HG03460 (cell line): ENCODE data around the gene SLC39A3.

ENCODE experiments used
- ATAC-seq: cut with Tn5 transposase; IDR thresholded peaks from one replicate; pipeline ENCODE4 v1.9.1; 2021; ENCODE audit not compliant: unreplicated experiment

SLC39A3 gene

DNA sequence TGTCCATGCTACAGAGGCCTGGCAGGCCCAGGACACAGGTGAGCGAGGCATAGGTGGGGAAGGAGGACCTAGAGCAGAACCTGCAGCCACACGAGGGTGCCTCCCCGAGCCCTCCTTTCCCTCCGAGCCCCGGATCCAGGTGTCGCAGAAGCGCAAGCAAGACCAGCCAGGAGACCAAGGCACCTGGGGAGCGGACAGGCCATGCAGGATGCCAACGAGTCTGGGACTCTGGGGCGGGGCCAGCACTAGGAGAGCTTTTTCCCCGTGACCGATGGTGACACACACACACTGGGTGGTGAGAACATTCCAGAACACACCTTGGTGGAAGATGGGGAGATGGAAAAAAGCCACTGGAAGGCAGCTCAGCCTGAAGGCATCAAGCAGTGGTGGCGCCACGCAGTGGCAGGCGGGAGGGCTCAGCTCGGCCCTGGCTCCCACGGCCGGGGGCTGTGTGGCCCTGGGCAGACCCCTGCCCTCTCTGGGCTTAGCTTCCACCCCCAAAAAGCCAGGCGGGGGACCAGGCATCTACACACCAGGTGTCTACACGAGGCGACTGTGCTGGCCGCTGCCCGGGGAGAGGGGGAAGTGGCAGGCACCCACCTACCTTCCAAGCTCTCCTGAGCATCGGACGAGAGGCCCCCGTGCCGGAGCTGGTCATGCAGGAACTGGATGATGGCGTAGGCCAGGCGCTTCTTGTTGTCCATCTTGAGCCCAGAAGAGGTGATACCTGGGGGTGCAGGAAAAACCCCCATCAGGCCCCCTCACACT is 28.7 kb upstream of the SLC39A3 start:
- ATAC-seq = no peak

DNA sequence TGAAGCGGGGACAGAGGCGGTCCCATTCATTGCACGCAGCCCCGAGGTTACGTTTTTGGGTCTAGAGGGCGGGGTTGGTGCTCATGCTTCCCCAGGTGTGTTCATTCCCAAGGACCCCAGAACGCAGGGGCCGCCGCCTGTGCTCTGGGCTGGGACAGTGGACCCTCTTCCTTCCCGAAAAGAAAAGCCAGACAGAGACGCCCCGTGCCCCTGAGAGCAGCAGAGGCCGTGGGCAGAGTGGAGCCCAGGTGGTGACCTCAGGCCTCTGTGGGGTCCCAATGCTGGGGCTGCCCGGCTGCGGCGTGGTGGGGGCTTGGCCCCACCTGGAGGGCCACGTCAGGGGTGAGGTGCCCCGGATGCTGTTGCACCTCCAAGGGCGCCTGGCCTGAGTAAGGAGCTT is 27.9 kb upstream of the SLC39A3 start:
- no peak for ATAC-seq

DNA sequence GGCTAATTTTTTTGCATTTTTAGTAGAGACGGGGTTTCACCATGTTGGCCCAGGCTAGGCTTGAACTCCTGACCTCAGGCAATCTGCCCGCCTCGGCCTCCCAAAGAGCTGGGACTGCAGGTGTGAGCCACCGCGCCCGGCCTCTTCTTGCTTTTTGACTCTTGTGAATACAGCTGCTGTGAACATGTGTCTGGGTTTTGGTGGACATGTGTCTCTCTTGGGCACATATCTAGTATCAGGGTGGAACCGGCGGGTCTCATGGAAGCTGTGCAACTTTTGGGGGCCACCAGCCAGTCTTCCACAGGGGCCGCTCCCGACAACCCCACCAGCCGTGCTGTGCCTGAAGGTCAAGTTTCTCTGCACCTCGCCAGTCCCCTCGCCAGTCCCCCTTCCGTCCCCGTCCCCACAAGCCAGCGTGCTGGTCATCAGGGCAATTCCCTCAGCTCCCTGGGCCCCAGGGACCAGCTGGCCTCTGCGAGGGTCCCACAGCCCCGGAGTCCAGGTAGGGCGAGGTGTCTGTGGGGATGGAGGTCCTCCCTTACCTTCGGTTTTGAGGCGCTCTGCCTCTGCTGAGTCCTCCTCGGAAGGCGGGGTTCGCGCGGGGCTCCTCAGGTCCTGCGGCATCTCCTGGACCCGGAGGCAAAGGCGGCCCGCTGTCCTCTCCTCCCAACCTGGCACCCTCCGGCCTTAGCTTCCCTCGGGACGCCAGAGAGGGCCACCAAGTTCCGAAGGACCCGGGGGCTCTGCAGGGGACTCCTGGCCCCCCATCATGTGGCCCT is 27.0 kb upstream of the SLC39A3 start:
- ATAC-seq = no peak

DNA sequence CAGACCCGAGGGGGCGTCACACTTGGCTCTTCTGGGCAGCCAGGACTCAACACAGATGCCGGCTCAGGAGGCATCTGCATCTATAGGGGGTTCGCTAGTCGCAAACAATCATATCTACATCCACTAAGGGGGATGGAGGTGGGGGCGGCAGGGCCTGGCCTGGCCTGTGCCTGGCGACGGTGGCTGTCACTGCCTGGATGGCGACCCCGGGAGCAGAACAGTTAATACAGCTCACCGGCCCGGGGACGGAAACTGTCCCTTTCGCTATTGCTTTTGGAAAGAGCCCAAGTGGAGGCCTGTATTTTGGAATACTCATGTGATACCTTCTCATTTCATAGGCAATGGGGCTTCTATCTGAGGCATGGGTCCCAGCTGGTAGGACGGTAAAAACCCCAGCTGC is 25.6 kb upstream of the SLC39A3 start:
- ATAC-seq = no peak

DNA sequence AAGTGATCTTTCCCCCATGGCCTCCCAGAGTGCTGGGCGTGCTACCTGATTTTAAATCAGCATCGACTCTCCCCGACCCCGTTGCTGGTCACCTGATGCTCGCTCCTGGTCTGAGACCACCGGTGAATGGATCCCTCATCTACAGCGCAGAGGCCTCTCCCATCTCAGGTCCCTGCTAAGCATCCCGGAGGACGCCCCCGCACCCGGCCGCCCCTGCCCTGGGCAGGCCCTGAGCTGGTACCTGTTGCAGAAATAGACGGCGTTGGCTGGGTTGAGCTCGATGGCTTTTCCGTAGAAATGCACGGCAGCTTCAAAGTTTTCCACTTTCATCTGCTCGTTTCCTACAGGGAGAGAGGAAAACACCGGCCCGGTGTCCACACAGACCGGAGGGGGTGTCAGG is 25.1 kb upstream of the SLC39A3 start:
- no peak for ATAC-seq

DNA sequence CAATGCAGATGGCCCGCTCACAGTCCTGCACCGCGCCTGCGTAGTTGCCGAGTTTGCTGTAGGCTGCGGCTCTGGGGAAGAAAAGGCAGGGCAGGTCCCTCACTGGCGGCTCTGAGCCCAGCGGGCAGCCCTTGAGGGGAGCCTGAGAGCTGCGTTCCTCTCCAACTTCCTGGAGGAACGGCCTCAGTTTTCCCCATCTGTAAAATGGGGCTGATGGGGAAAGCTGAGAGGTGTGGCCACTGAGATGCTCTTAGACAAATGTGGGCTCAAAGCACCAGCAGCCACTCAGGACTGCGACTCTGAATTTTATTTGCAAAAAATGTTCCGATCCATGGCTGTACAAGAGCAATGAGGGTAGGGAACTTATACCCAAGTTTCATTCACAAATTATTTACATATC is 23.9 kb upstream of the SLC39A3 start:
- no peak for ATAC-seq

DNA sequence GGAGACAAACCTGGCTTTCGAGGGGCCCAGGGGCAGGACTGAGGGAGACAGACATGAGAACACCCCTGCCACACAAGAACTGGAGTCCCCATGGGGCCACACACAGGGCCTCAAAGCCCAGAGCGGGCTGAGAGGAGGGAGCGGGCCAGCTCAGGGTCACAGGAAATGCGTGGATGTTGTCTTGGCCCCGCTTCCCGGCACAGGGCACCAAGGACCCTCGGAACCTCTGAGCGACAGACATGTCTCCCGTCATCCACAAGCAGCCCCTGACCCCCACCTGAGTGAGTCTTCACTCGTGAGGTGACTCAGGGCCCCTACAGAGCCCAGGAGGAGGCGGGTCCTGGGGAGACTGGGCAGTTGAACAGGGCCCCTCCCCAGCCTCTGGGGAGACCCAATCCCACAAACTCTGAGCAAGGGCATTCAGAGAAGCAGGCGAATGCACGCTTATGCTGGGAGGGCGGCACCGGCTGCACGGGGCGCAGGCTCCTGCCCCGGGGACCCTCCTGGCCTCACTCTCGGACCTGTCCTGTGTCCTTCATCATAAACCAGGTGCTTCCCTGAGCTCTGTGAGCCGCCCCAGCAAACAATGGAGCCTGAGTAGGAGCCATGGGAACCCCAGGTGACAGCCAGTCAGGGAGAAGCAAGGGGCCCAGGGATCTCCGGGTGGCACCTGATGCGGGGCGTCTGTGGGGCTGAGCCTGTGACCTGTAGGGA is 23.1 kb upstream of the SLC39A3 start:
- no peak for ATAC-seq

DNA sequence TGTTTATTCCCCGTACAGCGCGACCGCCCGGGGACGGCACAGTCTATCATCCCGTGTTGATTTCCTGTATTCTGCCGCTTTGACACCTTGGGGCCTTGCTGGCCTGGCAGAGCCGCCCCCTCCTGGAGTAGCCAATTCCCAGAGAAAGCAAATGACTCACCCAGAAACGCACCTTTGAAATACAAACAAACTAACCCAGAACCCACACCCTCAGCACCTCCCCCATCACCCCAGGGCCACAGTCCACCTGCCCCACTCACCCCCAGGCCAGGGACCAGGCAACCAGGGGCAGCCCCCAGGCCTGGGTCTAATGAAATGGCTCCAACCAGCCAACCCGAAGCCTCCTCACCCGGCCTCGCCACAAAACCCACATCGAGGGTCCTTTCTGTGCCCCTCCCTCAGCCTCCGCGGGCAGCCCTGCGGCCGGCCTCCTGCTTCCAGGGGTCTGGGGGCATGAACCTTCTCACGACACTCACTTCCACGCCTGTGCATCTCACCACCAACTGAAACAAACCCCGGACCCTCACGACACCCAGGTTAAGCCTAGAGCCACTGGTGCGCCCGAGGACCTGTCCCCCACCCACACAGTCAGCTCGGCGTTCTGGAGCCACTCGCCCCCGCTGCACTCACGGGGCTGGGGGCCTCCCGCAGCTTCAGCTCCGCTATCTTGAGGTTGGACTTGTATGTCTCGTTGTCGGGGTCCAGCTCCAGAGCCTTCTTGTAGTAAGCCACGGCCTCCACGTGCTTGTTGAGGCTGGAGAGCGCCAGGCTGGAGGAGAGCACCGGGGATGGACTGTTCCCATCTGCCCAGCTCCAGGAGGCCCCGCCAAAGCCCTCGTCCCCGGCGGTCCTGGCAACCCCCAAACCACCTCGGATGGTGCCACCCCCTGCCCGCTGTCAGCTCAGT is 22.3 kb upstream of the SLC39A3 start:
- no peak for ATAC-seq

DNA sequence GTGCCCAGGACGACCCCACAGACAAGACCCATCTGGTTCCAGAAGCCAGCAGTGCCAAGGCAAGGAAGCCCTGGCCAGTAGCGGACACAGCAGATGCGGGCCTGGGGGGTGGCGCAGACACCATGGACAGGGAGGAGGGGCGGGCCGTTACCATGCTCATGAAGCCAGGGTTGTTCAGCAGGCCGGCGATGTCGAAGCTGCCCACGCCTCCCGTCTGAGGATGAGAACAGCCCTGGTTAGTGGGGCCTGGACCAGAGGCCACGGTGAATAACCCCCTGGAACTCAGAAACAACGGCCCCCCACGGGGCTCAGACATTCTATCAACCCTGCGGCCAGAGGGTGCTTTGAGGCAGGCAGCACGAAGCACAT is 21.5 kb upstream of the SLC39A3 start:
- ATAC-seq = no peak

DNA sequence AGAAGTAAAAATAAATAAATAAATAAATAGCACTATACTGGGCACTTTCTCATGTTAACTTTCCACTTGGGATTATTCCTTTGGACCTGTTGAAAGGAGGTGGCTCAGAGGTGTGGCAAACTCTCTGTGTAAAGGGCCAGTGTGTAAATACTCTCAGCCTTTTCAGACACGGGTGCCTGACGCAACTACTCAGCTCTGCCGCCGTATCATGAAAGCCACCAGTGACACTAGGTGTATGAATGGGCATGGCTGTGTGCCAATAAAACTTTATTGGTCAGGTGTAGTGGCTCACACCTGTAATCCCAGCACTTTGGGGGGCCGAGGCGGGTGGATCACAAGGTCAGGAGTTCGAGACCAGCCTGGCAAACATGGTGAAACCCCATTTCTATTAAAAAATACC is 20.1 kb upstream of the SLC39A3 start:
- no peak for ATAC-seq

DNA sequence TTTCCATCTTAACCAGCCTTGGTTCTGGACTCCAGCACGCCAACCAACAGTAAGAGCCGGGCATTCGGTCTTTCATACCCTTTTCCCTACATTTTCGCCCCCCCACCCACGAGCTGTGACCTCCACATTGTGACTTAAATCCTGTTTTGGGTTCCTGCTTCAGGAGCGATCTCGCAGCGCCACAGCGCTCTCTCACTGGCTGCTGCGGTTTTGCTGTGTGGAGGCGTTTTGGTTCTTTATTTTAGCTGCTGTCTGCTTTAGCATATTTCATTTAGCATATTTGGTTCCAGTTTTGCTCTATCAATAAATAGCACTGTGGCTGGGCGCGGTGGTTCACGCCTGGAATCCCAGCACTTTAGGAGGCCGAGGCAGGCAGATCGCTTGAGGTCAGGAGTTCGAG is 19.5 kb upstream of the SLC39A3 start:
- no peak for ATAC-seq

DNA sequence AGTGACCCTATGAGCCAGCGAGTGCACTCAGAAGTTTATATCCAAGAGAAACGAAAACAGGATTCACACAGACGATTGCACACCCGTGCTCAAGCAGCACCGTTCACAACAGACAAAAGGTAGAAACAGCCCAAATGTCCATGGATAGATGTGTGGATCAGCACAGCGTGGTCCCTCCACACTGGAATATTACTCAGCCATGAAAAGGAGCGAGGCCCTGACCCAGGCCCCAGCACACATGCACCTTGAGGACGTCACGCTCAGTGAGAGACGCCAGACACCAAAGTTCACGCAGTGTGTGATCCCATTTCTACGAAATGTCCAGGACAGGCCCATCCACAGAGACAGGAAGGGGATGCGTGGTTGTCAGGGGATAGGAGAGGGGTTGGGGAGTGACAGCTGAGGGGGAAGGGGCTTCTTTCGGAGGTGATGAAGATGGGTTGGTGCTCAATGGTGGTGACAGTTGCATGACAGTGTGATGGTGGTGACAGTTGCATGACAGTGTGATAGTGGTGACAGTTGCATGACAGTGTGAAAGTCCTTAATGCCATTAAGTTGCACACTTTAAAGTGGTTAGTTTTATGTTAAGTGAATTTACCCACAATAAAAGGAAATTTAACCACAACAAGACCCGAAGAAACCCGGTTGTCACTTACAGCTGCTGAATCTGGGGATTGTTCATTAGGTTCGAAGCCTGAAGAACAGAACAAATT is 18.9 kb upstream of the SLC39A3 start:
- ATAC-seq = no peak

DNA sequence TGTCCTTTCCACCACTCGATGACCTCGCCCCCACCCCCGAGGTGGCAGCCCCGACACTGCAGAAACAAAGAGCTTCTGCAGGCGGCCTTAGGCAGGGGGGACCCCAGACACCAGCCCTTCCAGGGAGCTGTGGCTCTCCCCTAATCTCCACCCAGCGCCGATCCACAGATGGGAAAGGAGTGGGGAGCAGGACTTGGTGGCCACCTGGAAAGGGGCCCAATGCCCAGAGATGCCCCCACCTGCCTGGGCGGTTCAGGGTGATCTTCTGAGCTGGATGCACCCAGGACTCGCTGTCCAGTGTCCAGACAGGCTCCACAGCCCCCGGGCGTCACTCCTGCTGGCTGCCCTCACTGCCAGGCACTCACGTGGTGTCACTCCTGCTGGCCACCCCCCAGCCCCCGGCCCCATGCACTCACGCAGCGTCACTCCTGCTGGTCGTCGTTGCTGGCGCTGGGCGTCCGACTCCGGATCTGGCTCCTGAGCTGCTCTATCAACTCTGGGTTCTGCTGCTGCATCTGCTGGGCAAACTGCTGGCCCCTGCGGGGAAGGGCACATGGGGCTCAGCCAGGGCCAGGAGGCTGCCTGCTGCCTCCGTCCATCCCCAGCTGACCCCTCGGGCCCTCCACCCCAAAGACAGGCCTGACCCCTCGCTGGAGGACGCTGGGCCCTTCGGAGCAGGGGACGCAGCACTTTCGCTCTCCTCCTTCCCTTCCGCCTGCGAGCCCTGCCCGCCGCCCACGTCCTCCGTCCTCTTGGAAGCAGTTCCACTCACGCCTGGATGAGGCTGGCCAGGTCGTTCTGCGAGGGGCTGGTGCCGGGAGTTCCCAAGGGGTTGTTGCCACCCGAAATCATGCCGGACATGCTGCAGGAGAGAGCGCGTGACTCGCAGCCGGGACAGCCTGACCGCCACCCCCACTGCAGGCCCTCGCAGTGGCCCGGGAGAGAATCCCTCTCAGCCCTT is 17.4 kb upstream of the SLC39A3 start:
- no peak for ATAC-seq

DNA sequence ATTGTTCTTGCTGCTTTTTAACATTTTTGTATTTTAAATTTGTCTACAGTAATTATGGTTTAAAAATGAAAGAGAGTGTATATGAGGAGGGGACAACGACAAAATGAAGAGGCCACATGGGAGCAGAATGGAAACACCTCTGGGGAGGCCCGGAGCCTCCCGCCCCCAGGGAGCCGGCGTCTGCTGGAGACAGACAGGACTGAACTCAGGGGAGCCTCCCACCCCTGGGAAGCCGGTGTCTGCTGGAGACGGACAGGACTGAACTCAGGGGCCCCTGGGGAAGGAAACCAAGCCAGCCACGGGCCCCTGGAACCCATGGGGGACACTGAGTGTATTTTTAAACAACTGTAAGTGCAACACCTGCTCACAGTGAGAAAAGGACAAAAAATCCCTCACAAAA is 16.7 kb upstream of the SLC39A3 start:
- no peak for ATAC-seq

DNA sequence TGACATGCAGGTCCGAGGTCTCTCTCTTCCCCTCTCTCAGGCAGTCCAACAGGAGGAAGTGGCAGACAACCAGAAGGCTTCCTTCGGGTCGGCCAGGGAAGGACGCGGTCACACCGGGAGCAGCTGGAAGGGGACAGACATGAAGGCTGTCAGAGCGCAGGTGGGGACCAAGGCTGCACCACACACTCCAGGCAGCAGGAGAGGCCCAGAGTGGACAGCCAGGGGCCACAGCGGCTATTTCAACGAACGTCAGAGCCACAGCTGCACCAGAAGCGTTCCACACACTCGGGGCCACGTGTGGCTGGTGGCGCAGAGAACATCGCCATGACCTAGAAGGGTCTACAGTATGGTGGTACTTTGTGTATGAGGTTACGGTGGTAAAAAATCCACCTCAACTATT is 16.0 kb upstream of the SLC39A3 start:
- no peak for ATAC-seq

DNA sequence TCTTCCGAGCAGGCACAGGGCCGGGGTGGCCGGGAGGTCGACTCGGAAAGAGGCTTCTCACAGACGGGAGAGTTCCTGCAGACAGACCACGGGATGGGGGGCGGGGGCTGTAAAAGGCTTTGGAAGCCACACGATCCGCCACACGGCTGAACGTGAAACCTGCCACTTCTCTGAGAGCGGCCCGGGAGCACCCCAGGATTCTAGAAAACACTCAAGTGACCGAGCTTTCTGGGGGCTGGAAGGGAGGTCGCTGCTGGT is 15.6 kb upstream of the SLC39A3 start:
- ATAC-seq = no peak

DNA sequence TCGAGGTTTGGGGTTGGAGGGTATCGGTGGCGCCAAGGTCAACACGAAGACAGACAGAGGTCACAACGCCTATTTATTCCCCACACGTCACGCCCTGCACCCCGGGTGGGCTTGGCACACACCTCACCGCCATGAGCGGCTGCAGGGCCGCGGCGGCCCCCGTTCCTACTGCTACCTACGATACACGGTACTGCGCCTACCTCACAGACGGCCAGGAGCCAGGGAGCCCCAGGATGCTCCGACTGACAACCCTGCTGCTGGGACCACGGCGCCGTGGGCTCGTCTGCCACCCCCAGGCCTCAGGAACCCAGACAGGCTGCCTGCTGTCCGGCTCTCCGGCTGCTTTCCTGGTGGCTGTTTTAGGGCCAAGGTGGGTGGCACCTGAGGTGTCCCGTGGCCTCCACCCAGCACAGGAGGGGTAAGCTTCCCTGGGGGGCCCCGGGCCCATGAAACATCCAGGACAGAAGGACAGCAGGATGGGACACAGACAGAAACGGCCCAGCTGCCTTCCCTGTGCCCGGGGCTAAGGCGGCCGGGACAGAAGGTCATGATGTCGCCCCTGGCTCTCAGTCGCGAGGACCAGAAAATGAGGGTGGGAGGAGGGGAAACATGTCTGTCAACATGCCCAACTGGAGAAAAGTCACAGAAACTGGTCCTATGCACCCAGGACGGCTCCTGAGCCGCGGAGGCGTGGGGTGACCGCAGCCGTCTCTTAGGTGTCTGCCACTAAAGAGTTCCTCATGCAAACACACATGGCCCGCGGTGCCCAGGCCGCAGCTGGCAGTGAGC is 15.0 kb upstream of the SLC39A3 start:
- ATAC-seq = no peak

DNA sequence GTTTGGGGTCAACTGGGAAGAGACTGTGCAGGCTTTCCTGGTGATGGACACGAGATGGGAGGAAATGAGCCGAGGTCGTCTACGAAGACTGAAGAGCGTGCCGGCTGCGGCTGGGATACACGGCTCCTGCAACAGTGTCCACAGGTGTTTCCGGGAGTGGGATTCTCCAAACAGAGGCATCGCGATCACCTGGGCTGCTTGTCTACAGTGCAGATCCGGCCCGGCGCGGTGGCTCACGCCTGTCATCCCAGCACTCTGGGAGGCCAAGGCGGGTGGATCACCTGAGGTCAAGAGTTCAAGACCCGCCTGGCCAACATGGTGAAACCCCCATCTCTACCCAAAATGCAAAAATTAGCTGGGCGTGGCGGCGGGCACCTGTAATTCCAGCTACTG is 11.6 kb upstream of the SLC39A3 start:
- ATAC-seq = no peak
